OCI-LY1 (cell line): ENCODE measurements around the gene TCEAL4.

Experiments
- CTCF ChIP-seq: fragments of 200-600 bp; sonication (generic), shearing (Covaris generic); IDR thresholded peaks from 2 replicates; pipeline ENCODE4 v1.5.1; 2017; ENCODE audit warnings: mild to moderate bottlenecking, antibody characterized with exemption, low read length, moderate library complexity, mixed read lengths
- EZH2 ChIP-seq: fragments of 200-600 bp; sonication (generic), shearing (Covaris generic); IDR thresholded peaks from 2 replicates; pipeline ENCODE4 v1.8.0; 2017; ENCODE audit warnings: borderline replicate concordance, mixed run types, mild to moderate bottlenecking, antibody characterized with exemption, low read length, moderate library complexity, mixed read lengths

- TF ChIP-seq CTCF: no peak
- no peak for TF ChIP-seq EZH2
These were observed 22.5 kb upstream of the TCEAL4 start for GRCh38 chrX:103562801-103563200.
